ENCODE data around the gene RFX3.

GRCh38 chr9:3507395-3508077 is 18.3 kb downstream of the RFX3 start:
- TF ChIP-seq CTCF (IDR thresholded peaks at IDR 0.05): no peak
- TF ChIP-seq POLR2A (IDR thresholded peaks at IDR 0.05): no peak
- TF ChIP-seq EP300 (IDR thresholded peaks at IDR 0.05): no peak
